H1 (cell line): ENCODE data around the gene PSPC1. TPM values are rescaled to one million over a fixed set of nuclear protein-coding genes. Genes with fewer than 3 reads are reported as not detected.

Experiments
- CTCF ChIA-PET: fragments of 300-600 bp; sonication (Branson Sonifier 250); formaldehyde crosslinking; loops from one replicate; lab custom pipeline; 2021; ENCODE audit not compliant: partially characterized antibody; lab: Charles Lee
- POLR2A ChIA-PET: fragments of 300-600 bp; sonication (Branson Sonifier 250); formaldehyde crosslinking; loops from one replicate; lab custom pipeline; 2021; ENCODE audit warnings: inconsistent platforms; ENCODE audit not compliant: partially characterized antibody; lab: Charles Lee
- DNase-seq, 2 experiments: peaks; one replicate each; pipeline versions ENCODE4 v3.0.0 to v3.0.0-alpha.2; 2010 to 2022; ENCODE audit warnings: low spot score in 2 of 2, low read depth in 1 of 2, mixed read lengths in 1 of 2
- FAIRE-seq: peaks from 2 replicates; lab custom pipeline; 2011; peaks lifted over from hg19 to GRCh38; lab: Jason Lieb, UNC
- H2AFZ ChIP-seq: 2 replicates; pipeline ENCODE4 v1.8.1; 2012; ENCODE audit warnings: low read length, inconsistent platforms
- H2AK5ac ChIP-seq: 2 replicates; pipeline ENCODE4 v1.6.1; 2013; ENCODE audit warnings: low read depth, low read length
- H2BK120ac ChIP-seq: replicated peaks from 2 replicates; pipeline ENCODE3; 2013; ENCODE audit warnings: low read depth, low read length, inconsistent platforms
- H2BK12ac ChIP-seq: 2 replicates; pipeline ENCODE4 v1.6.1; 2013; ENCODE audit warnings: low read depth, low read length
- H2BK15ac ChIP-seq: 2 replicates; pipeline ENCODE4 v1.6.1; 2013; ENCODE audit warnings: low read length
- H2BK20ac ChIP-seq: 2 replicates; pipeline ENCODE4 v1.6.1; 2013; ENCODE audit warnings: low read length
- H2BK5ac ChIP-seq: 2 replicates; pipeline ENCODE4 v1.6.1; 2013; ENCODE audit warnings: low read depth, low read length
- H3K14ac ChIP-seq: 2 replicates; pipeline ENCODE4 v1.6.1; 2013; ENCODE audit warnings: inconsistent platforms; ENCODE audit not compliant: insufficient read length
- H3K18ac ChIP-seq: 2 replicates; pipeline ENCODE4 v1.6.1; 2013; ENCODE audit warnings: low read length; ENCODE audit errors: extremely low read depth
- H3K23ac ChIP-seq: 2 replicates; pipeline ENCODE4 v1.6.1; 2013; ENCODE audit warnings: inconsistent platforms; ENCODE audit not compliant: insufficient read length
- H3K23me2 ChIP-seq: 2 replicates; pipeline ENCODE4 v1.6.1; 2013; ENCODE audit warnings: low read depth, low read length
- H3K27ac ChIP-seq: 2 replicates; pipeline ENCODE4 v1.6.1; 2011; ENCODE audit warnings: low read depth, low read length, inconsistent platforms
- H3K27me3 ChIP-seq, 4 experiments: replicated peaks in 1 of 4; 1 replicate in 1 of 4; 2 replicates in 3 of 4; pipeline versions ENCODE4 v1.6.1 to v1.8.1; 2011 to 2013; ENCODE audit warnings: low read length in 3 of 4, mild to moderate bottlenecking in 3 of 4, inconsistent platforms in 2 of 4, mixed read lengths in 2 of 4, moderate library complexity in 1 of 4; ENCODE audit not compliant: control insufficient read depth in 3 of 4, insufficient read depth in 3 of 4; ENCODE audit errors: extremely low read depth in 1 of 4
- H3K36me3 ChIP-seq, 4 experiments: 2 replicates each; pipeline versions ENCODE4 v1.6.1 to v1.8.1; 2011 to 2013; ENCODE audit warnings: mild to moderate bottlenecking in 4 of 4, low read length in 3 of 4, moderate library complexity in 2 of 4, control low read depth in 1 of 4, inconsistent platforms in 1 of 4; ENCODE audit not compliant: insufficient read depth in 4 of 4, control insufficient read depth in 2 of 4
- H3K4ac ChIP-seq: replicated peaks from 2 replicates; pipeline ENCODE3; 2013; ENCODE audit warnings: low read length, low read depth, mixed read lengths, inconsistent platforms; ENCODE audit not compliant: insufficient read length
- H3K4me1 ChIP-seq, 4 experiments: replicated peaks in 1 of 4; 1 replicate in 1 of 4; 2 replicates in 3 of 4; pipeline versions ENCODE4 v1.6.1 to v1.8.1; 2011 to 2013; ENCODE audit warnings: low read length in 3 of 4, inconsistent platforms in 2 of 4, mixed read lengths in 1 of 4; ENCODE audit not compliant: insufficient read depth in 4 of 4, control insufficient read depth in 3 of 4
- H3K4me2 ChIP-seq, 2 experiments: 2 replicates each; pipeline versions ENCODE4 v1.6.1 to v1.8.1; 2011 to 2013; ENCODE audit warnings: low read depth in 2 of 2, low read length in 2 of 2, control low read depth in 1 of 2, inconsistent platforms in 1 of 2, mild to moderate bottlenecking in 1 of 2; ENCODE audit not compliant: insufficient read depth in 1 of 2
- H3K4me3 ChIP-seq, 4 experiments: fragments of 200-600, 300-600 bp in 1 of 4; sonication (generic), shearing (Covaris generic), sonication (Bioruptor Twin) in 1 of 4; 2 replicates each; pipeline versions ENCODE4 v1.5.1 to v1.8.1; 2011 to 2016; ENCODE audit warnings: low read length in 4 of 4, low read depth in 3 of 4, control low read depth in 2 of 4, inconsistent platforms in 2 of 4, mild to moderate bottlenecking in 2 of 4, mixed read lengths in 1 of 4, moderate library complexity in 1 of 4; ENCODE audit not compliant: insufficient read depth in 2 of 4; ENCODE audit errors: extremely low read depth in 1 of 4
- H3K56ac ChIP-seq: replicated peaks from 2 replicates; pipeline ENCODE3; 2013; ENCODE audit warnings: low read depth, mild to moderate bottlenecking, mixed read lengths, low read length, inconsistent platforms; ENCODE audit not compliant: insufficient read length
- H3K79me1 ChIP-seq: 2 replicates; pipeline ENCODE4 v1.6.1; 2013; ENCODE audit warnings: low read depth, low read length, control low read depth
- H3K79me2 ChIP-seq, 2 experiments: 2 replicates each; pipeline versions ENCODE4 v1.6.1 to v1.8.1; 2012 to 2013; ENCODE audit warnings: low read length in 2 of 2, mild to moderate bottlenecking in 2 of 2, inconsistent platforms in 1 of 2; ENCODE audit not compliant: insufficient read depth in 2 of 2, control insufficient read depth in 1 of 2
- H3K9ac ChIP-seq, 4 experiments: replicated peaks in 1 of 4; 1 replicate in 1 of 4; 2 replicates in 3 of 4; pipeline versions ENCODE4 v1.6.1 to v1.8.1; 2011 to 2013; ENCODE audit warnings: low read depth in 3 of 4, low read length in 3 of 4, control low read depth in 2 of 4, mild to moderate bottlenecking in 2 of 4, moderate library complexity in 2 of 4, inconsistent platforms in 1 of 4; ENCODE audit errors: extremely low read depth in 1 of 4
- H3K9me3 ChIP-seq, 2 experiments: 2 replicates each; pipeline versions ENCODE4 v1.6.1 to v1.8.1; 2012 to 2013; ENCODE audit warnings: mild to moderate bottlenecking in 2 of 2, moderate library complexity in 2 of 2, control low read depth in 1 of 2, inconsistent platforms in 1 of 2, low read depth in 1 of 2, low read length in 1 of 2, mixed read lengths in 1 of 2; ENCODE audit not compliant: insufficient read depth in 2 of 2
- H4K20me1 ChIP-seq, 2 experiments: replicated peaks in 1 of 2; 2 replicates each; pipeline versions ENCODE3 to v1.8.1; 2011 to 2013; ENCODE audit warnings: inconsistent platforms in 2 of 2, low read length in 2 of 2, mild to moderate bottlenecking in 1 of 2; ENCODE audit not compliant: insufficient read depth in 2 of 2, control insufficient read depth in 1 of 2
- H4K5ac ChIP-seq: 2 replicates; pipeline ENCODE4 v1.6.1; 2013; ENCODE audit warnings: low read length, low read depth, mixed read lengths, inconsistent platforms; ENCODE audit not compliant: insufficient read length
- H4K8ac ChIP-seq: 2 replicates; pipeline ENCODE4 v1.8.0; 2013; ENCODE audit warnings: mild to moderate bottlenecking, moderate library complexity, low read length, inconsistent platforms; ENCODE audit not compliant: insufficient read depth; ENCODE audit errors: extremely low read depth
- H4K91ac ChIP-seq: replicated peaks from 2 replicates; pipeline ENCODE3; 2013; ENCODE audit warnings: low read length, mixed read lengths, inconsistent platforms; ENCODE audit not compliant: insufficient read length
- CHD1 ChIP-seq: IDR thresholded peaks from 2 replicates; pipeline ENCODE4 v1.6.1; 2012; ENCODE audit warnings: low read depth, low read length, improper control_type of control experiment
- POLR2A ChIP-seq, 2 experiments: IDR thresholded peaks; 1 replicate in 1 of 2; 2 replicates in 1 of 2; pipeline ENCODE4 v1.6.1; 2011; ENCODE audit warnings: low read depth in 2 of 2, low read length in 2 of 2, mild to moderate bottlenecking in 2 of 2; ENCODE audit errors: control extremely low read depth in 1 of 2
- WGBS, 2 experiments: shearing (Covaris generic) in 1 of 2; methylation state at CpG; one replicate each; pipeline versions ENCODE4 v1.1.6 to v1.1.7; 2013 to 2015; ENCODE audit warnings: low lambda C conversion rate in 2 of 2, mixed read lengths in 2 of 2, inconsistent platforms in 1 of 2, low coverage in 1 of 2, missing lambda C conversion rate in 1 of 2; ENCODE audit not compliant: insufficient replicate concordance in 2 of 2, insufficient coverage in 1 of 2, insufficient read length in 1 of 2; ENCODE audit errors: extremely low coverage in 1 of 2, missing lambda C conversion rate in 1 of 2; 5-methylcytosine and 5-hydroxymethylcytosine counted together
- polyA plus RNA-seq, 7 experiments: library from polyadenylated mRNA; depleted of rRNA in 3 of 7; stranded (reverse) in 5 of 7; unstranded in 2 of 7; fragments of >200 nt in 5 of 7; fragments of 200-250 nt in 2 of 7; gene quantifications; 1 replicate in 5 of 7; 2 replicates in 1 of 7; 4 replicates in 1 of 7; pipeline versions ENCODE4 v1.2.1 to v1.2.3, GENCODE V29; 2011 to 2013; ENCODE audit warnings: missing spikeins in 2 of 7, mixed read lengths in 2 of 7
- total RNA-seq: library from RNA; stranded (reverse); fragmentation: NEBNext Ultra II Directional; extraction: Animal tissue kit (Norgen Biotek cat#: 25700); gene quantifications from 2 replicates; pipeline ENCODE4 v1.2.1, GENCODE V29; 2021

The PSPC1 gene
- total and polyA plus RNA-seq, 2 of the 8 experiments (the other 6 are each of a cell fraction or from before 2014, with no cell fraction given): 53.4 to 97.4 TPM

DNA sequence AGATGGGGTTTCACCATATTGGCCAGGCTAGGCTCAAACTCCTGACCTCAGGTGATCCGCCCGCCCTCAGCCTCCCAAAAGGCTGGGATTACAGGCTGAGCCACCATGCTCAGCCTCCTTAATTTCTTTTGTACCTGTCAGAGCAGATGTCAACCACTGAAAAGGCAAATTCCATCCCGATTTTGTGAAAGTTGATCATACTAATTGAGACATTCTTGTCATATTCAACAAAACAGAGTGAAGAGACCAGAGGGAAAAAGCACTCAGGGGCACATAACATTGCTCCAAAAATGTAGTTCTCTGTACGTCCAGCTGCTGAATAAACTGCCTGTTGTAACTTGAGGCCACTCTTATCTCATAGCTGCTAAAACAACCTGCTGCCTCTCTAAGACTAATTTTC, 27.4 kb upstream of the PSPC1 start:
- Histone ChIP-seq H3K4me2 (no peak overlapping the region), H2BK12ac (no peak overlapping the region), H2BK120ac (no peak overlapping the region), H3K4me1 (no peaks in the 10 kb centered on the region), H2AFZ (no peak overlapping the region), H4K91ac (no peak overlapping the region), H3K4me3 (no peak overlapping the region), H3K18ac (no peak overlapping the region), H3K4ac (no peak overlapping the region), H2BK5ac (no peak overlapping the region), H3K79me2 (no peaks in the 10 kb centered on the region), H3K27ac (no peak overlapping the region), H3K9me3 (no peaks in the 10 kb centered on the region), H3K14ac (no peak overlapping the region), H3K9ac (no peak overlapping the region), H2BK20ac (no peak overlapping the region), H4K5ac (no peak overlapping the region), H3K36me3 (no peaks in the 10 kb centered on the region), H3K56ac (no peak overlapping the region), H3K23me2 (no peaks in the 10 kb centered on the region), H2BK15ac (no peak overlapping the region), H2AK5ac (no peak overlapping the region), H4K8ac (no peak overlapping the region), H3K79me1 (no peaks in the 10 kb centered on the region), H3K27me3 (no peaks in the 10 kb centered on the region), H3K23ac (no peak overlapping the region), H4K20me1 (peaks cover 0 to 1% of the 10 kb centered on the region in 2 experiments)
- TF ChIP-seq POLR2A (IDR thresholded peaks at IDR 0.05; ENCODE audit: control extremely low read depth in 1 of 2, low read depth in 2 of 2, low read length in 2 of 2): no peak
- TF ChIP-seq CHD1: no peak
- 94% methylated on average over 4 of the region's 4 CpGs; no CpG with 5 or more reads in 1 of the 2 experiments for WGBS, 2 experiments
- DNase-seq (no peak), FAIRE-seq (no peak)
- ChIA-PET CTCF (no interaction called here), POLR2A (interaction anchor here (0.6 to 1.3 kb wide), 3 partner anchors 11 to 154 kb away, joined by 3 to 4 read pairs (median 4); no protein-coding TSS in a partner anchor)
